ENCODE measurements around the gene SYNPO.

The SYNPO gene

DNA sequence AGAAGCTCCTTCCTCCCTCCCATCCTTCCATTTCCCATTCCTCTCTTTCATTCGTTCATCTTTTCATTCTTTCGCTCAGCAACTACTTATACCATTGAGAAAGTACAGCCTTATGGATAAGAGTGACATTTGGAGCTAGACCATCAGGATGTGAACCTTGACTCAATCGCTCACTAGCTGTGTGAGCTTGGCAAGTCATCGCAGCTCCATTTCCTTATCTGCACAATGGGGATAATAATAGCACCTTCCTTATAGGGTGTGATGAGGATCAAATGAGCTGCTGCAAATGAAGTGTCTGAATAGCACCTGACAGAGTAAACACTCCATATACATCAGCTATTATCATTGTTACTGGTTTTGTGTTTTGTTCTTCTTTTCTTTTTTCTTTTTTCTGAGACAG, 28.1 kb upstream of the SYNPO start:
- DNase-seq, result no peak
- no peak overlapping the region for H3K27ac Mint-ChIP-seq
- peaks cover 2% of the 10 kb centered on the region for H3K36me3 Mint-ChIP-seq (ENCODE audit: insufficient read depth)
- no peaks in the 10 kb centered on the region for H3K4me1 Mint-ChIP-seq (ENCODE audit: low read depth in 2 of 2)
- no peaks in the 10 kb centered on the region for H3K9me3 Mint-ChIP-seq
- peaks cover 19 to 31% of the 10 kb centered on the region in 2 donors for H3K27me3 Mint-ChIP-seq
- H3K4me3 Mint-ChIP-seq, result no peak overlapping the region
- ATAC-seq (replicated peaks), result no peak

DNA sequence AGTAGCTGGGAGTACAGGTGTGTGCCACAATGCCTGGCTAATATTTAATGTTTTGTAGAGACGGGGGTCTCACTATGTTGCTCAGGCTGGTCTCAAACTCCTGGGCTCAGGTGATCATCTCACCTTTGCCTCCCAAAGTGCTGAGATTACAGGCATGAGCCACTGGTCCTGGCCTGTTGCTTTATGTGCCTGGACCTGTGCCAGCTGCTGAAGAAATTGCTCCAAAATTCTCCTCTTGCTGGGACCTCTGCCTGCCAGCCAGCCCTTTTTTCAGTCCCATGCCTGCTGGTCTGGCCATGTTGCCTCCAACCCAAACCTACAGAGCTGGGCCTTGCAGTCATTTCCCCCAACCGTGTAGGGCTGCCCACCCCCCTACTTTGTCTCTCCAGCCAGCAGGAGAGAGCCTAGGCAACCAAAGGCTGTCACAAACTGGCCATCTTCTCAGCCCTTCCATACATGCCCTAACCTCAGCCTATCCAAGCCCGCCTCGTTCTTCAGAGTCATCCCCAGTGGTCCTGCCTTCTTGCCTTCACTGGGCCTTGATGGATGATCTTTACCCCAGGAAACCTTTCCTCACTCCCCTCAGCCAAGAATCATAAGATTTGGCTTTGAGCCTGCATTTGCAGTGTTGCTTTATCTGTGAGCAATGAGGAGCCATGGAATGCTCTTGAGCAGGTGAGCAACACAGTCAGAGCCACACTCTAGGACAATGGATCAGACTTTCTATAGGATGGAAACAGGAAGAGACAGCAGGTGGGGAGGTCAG, 27.4 kb upstream of the SYNPO start:
- Mint-ChIP-seq H3K27me3 (peaks cover 19 to 31% of the 10 kb centered on the region in 2 donors), H3K27ac (no peak overlapping the region), H3K4me1 (ENCODE audit: low read depth in 2 of 2) (no peaks in the 10 kb centered on the region), H3K4me3 (no peak overlapping the region), H3K36me3 (ENCODE audit: insufficient read depth) (peaks cover 2% of the 10 kb centered on the region), H3K9me3 (no peaks in the 10 kb centered on the region)
- ATAC-seq (replicated peaks) (no peak), DNase-seq (no peak)

DNA sequence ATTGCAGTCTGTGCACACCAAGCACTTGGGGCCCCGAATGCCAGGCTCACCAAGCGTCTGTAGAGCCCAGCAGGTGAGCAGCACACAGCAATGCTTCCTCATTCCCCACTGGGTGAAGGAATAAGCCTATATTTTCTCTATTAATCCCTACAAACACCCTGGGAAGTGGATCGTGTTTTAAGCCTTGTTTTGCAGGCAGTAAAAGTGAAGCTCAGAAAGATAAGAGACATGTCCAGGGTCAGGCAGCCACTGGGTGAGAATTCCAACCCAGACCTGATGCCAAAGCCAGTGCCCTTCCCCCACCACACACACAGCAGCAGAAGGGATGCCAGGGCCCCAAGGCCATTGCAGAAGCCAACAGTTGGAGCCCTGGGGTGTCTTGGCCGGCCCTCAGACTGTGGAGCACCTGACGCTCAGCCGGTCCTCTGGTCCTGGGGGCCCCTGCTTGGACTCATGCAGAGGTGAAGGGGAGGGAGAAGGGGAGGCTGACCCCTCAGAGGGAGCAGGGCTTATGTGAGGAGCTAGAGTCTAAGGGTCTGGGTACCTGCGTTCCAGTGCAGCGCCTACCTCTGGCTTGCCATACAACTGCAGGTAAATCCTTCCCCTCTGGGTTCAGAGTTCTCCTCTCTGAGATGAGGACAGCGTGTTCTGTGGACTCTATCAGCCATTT, 26.3 kb upstream of the SYNPO start:
- no peaks in the 10 kb centered on the region for H3K9me3 Mint-ChIP-seq
- H3K4me1 Mint-ChIP-seq (ENCODE audit: low read depth in 2 of 2), result no peaks in the 10 kb centered on the region
- DNase-seq (no peak), ATAC-seq (replicated peaks) (no peak)
- peaks cover 19 to 31% of the 10 kb centered on the region in 2 donors for H3K27me3 Mint-ChIP-seq
- H3K4me3 Mint-ChIP-seq, result no peak overlapping the region
- peaks cover 2% of the 10 kb centered on the region for H3K36me3 Mint-ChIP-seq (ENCODE audit: insufficient read depth)
- no peak overlapping the region for H3K27ac Mint-ChIP-seq

DNA sequence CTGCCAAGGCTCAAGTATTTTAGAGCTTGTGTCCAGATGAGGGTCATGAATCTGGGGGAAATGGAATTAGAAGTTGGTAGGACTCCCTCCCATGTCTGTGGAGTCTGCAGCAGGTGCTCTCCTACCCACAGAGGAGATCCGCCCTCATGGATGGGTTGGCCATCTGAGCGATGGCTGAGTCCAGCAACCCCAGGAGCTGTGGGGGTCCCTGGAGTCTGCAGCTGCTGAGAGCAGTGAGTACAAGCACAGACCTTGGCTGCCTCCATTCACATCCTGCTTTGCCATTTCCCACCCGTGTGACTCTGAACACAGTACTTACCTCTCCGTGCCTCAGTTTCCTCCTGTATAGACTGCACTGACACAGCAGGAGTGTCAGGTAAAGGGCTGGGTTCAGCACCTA, 25.8 kb upstream of the SYNPO start:
- peaks cover 2% of the 10 kb centered on the region for H3K36me3 Mint-ChIP-seq (ENCODE audit: insufficient read depth)
- H3K27me3 Mint-ChIP-seq, result peaks cover 19 to 31% of the 10 kb centered on the region in 2 donors
- no peak overlapping the region for H3K4me3 Mint-ChIP-seq
- no peaks in the 10 kb centered on the region for H3K9me3 Mint-ChIP-seq
- ATAC-seq (replicated peaks) (no peak), DNase-seq (no peak)
- H3K27ac Mint-ChIP-seq, result no peak overlapping the region
- H3K4me1 Mint-ChIP-seq (ENCODE audit: low read depth in 2 of 2), result no peaks in the 10 kb centered on the region

DNA sequence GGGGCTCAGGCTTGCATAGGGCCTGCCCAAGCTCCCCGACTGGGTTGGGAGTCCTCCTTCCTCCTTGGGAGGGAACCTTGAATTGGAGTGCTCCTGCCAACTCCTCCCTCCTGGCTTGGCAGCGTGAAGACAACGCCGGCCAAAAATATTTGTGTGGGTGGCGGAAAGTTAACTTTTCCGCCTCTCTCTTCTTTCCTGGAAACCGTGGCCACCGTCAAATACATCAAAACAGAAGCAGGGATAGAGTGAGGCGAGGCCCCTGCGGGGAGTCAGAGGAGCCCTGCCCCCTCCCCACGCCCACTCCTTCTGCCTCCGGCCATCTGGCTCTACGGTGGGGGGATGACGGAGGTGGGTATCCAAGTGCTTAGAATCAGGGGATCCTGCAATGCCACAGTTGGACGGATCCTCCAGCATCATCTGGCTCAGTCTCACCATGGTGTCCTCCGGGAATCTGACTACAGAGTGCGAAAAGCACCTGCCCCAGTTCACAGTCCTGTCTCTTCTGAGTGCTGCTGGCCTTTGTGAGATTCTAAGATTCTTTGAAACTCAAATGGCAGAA, 25.2 kb upstream of the SYNPO start:
- Mint-ChIP-seq H3K4me1 (ENCODE audit: low read depth in 2 of 2) (no peaks in the 10 kb centered on the region), H3K4me3 (no peak overlapping the region), H3K27ac (no peak overlapping the region), H3K36me3 (ENCODE audit: insufficient read depth) (peaks cover 2% of the 10 kb centered on the region), H3K27me3 (peaks cover 19 to 31% of the 10 kb centered on the region in 2 donors), H3K9me3 (no peaks in the 10 kb centered on the region)
- DNase-seq (no peak), ATAC-seq (replicated peaks) (no peak)

DNA sequence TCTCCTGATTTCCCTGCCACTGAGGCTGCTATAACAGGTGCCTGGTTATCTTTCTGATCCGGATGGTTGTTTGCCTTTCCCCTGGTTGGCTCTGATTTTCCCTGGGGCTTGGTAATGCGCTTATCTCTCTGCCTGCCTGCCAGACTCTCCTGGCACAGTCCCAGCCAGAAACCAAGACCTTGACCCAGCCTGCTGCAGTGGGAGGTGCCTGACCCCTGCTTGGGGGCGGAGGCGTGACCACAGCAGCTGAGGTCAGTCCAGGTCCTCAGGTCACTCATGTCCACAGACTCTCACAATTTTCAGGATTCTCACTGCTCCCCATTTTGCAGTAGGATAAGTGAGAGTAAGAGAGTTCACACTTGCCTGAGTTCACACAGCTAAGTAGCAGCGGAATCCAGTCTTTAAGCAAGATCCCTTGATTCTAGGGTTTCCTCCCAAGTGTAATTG, 24.4 kb upstream of the SYNPO start:
- DNase-seq (no peak), ATAC-seq (replicated peaks) (no peak)
- Mint-ChIP-seq H3K27me3 (peaks cover 19 to 30% of the 10 kb centered on the region in 2 donors), H3K36me3 (ENCODE audit: insufficient read depth) (peaks cover 2% of the 10 kb centered on the region), H3K27ac (no peak overlapping the region), H3K4me3 (no peak overlapping the region), H3K4me1 (ENCODE audit: low read depth in 2 of 2) (no peaks in the 10 kb centered on the region), H3K9me3 (no peaks in the 10 kb centered on the region)

DNA sequence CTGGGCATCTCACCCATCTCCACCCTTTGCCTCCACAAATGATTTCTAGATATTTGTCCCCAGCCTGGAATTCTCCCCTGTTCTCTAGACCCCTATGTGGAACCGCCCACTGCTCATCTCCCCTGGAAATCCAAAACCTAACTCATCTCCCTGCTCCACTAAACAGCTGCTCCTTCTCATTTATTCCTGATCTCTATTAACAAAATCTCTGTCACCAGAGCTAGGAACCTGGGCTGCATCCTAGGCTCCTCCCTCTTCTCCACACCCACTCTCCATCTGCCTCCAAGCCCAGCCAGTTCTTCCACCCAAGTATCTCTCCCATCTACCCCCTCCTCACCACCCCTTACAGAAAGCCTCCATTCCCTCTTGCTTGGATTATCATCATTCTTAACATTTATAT, 24.0 kb upstream of the SYNPO start:
- H3K27me3 Mint-ChIP-seq, result peaks cover 19 to 26% of the 10 kb centered on the region in 2 donors
- DNase-seq, result no peak
- H3K9me3 Mint-ChIP-seq, result no peaks in the 10 kb centered on the region
- no peaks in the 10 kb centered on the region for H3K4me1 Mint-ChIP-seq (ENCODE audit: low read depth in 2 of 2)
- H3K27ac Mint-ChIP-seq, result no peak overlapping the region
- no peak overlapping the region for H3K4me3 Mint-ChIP-seq
- ATAC-seq (replicated peaks), result no peak
- H3K36me3 Mint-ChIP-seq (ENCODE audit: insufficient read depth), result peaks cover 2% of the 10 kb centered on the region

DNA sequence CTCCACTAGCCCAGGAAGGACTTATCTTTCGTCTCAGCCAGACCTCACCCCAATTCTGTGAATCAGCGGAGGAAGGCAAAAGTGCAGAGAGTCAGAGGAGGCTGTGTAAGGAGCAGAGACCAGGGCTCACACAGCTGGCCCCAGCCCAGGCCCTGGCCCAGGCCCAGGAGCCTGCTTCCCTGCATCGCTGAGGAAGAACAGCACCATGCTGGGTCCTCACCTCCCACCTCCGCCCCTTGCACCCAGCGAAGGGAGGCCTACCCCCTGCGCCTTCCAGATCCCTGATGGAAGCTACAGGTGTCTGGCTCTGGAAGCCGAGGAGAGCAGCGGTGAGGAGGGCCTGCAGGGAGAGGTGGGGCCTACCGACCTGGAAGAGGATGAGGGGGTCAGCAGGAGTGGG, 22.3 kb upstream of the SYNPO start:
- H3K4me1 Mint-ChIP-seq (ENCODE audit: low read depth in 2 of 2), result no peaks in the 10 kb centered on the region
- peaks cover 19 to 25% of the 10 kb centered on the region in 2 donors for H3K27me3 Mint-ChIP-seq
- H3K27ac Mint-ChIP-seq, result no peak overlapping the region
- DNase-seq, result no peak
- no peak for ATAC-seq (replicated peaks)
- peaks cover 2% of the 10 kb centered on the region for H3K36me3 Mint-ChIP-seq (ENCODE audit: insufficient read depth)
- no peaks in the 10 kb centered on the region for H3K9me3 Mint-ChIP-seq
- H3K4me3 Mint-ChIP-seq, result no peak overlapping the region

DNA sequence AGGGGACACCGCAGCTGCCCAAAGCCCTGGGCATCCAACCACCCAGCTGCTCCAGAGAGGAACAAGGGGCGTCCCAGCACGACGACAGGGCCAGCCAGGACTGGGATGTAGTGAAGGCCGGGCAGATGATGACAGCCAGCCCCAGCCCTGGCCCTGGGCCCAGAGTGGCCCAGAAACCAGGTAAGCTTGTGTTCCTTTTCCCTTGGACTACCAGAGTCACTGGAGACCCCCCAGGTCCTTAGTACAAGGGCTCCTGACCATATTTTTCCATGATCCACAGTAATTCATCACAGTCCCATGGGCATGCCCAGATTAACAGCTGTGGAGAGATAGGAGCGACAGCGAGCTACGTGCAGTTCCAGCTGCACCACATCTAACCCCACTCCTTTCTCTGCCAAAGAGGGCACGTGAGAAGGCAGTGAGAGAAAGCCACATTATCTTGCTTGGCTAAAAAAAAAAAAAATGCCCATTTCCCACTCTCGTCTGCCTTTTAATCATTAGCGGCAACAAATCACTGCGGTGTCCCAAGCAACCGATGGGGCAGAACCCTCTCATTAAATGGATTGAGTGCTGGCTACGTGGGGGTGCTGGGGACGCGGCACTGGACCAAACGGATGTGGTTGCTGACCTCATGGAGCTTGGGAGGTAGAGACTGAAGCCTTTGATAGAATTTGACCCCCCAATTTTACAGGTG, 21.7 kb upstream of the SYNPO start:
- ATAC-seq (replicated peaks) (no peak), DNase-seq (no peak)
- H3K27ac Mint-ChIP-seq, result no peak overlapping the region
- H3K27me3 Mint-ChIP-seq, result peaks cover 23 to 30% of the 10 kb centered on the region in 2 donors
- H3K4me3 Mint-ChIP-seq, result no peak overlapping the region
- H3K4me1 Mint-ChIP-seq (ENCODE audit: low read depth in 2 of 2), result peaks cover 1 to 4% of the 10 kb centered on the region in 2 donors
- no peaks in the 10 kb centered on the region for H3K9me3 Mint-ChIP-seq
- peaks cover 2% of the 10 kb centered on the region for H3K36me3 Mint-ChIP-seq (ENCODE audit: insufficient read depth)

DNA sequence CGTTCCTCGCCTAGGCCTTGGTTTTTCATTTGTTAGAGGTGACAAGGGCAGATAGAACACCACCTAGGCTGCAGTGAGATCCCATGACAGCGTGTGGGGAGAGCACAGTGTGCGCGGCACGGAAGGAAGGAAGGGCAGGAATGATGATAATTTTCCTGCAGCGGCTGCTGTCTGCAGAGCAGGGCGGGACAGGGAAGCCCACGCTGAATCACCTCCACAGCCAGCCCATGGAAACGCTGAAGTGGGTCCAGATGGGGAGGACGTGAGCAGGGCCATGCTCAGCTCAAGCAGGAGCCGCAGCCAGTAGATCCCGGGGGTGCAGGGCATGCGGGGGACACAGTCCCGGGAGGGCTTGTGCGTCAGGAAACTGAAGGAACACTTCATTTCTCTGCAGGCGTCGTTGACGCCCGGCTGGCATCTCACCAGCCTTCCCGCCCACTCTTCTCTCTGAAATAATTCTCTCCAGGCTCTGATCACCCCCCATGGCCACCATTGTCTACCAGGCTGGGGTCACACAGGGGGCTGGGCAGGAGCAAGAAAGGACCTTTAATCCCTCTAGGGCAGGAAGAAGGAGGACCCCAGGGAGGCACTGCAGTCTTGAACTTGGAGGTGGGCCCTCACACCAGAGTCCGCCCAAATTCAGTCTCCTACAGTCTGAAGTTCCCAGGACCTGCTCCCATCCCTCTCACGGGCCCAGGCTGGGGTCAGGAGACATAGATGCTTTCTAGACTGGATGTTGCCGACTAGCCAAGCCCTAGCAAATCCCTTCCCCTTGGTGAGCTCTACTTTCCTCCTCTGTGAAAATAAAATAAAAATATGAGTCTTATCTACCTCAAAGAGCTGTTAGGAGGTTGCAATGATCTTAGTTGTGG, 20.9 kb upstream of the SYNPO start:
- H3K27me3 Mint-ChIP-seq, result peaks cover 32 to 39% of the 10 kb centered on the region in 2 donors
- no peak for DNase-seq
- no peak overlapping the region for H3K4me3 Mint-ChIP-seq

DNA sequence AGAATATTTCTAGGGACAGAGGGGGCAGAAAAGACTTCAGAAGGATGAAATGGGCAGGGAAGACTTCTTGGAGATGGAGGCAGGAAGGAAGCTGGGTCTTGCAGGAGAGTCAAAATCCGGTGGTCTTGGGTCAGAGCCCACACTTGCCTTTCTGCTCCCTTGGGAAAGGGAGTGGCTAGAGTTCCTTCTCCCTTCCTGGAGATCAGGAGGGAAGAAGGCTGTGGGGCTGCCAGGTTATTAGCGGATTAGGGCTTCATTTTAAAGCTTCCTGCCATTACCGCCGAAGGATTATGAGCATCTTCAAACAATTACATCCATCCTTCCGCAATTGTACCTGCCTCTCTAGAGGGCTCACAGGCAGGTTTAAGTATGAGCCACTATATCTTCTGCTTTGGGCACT, 19.2 kb upstream of the SYNPO start:
- Mint-ChIP-seq H3K36me3 (ENCODE audit: insufficient read depth) (peaks cover 2% of the 10 kb centered on the region), H3K27me3 (peaks cover 25 to 34% of the 10 kb centered on the region in 2 donors), H3K4me1 (ENCODE audit: low read depth in 2 of 2) (peaks cover 9 to 10% of the 10 kb centered on the region in 2 donors), H3K4me3 (no peak overlapping the region), H3K9me3 (no peaks in the 10 kb centered on the region), H3K27ac (no peak overlapping the region)
- ATAC-seq (replicated peaks) (no peak), DNase-seq (no peak)

More for the DNA sequence above, 20.9 kb upstream of the SYNPO start:
- Mint-ChIP-seq H3K36me3 (ENCODE audit: insufficient read depth) (peaks cover 2% of the 10 kb centered on the region), H3K27ac (no peak overlapping the region), H3K9me3 (no peaks in the 10 kb centered on the region), H3K4me1 (ENCODE audit: low read depth in 2 of 2) (peaks cover 9 to 10% of the 10 kb centered on the region in 2 donors)
- no peak for ATAC-seq (replicated peaks)

DNA sequence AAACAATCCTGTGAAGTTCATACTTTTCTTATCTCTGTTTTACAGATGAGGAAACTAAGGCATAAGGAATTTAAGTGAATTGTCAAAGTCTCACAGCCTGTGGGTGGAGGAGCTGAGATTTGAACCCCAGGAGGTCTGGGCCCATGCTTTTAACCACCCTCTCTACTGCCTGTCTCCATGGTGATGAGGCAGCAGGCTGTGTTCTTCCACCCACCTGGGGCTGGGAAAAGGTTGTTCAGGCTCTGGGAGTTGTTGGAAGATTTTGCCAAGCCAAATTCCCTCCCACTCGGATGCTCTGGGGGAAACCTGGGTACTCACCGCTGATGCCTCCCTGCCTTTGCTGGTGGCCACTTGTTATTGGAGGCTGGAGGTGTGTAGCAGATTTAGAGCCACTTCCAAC, 18.3 kb upstream of the SYNPO start:
- no peak for DNase-seq
- no peak overlapping the region for H3K4me3 Mint-ChIP-seq

More for the DNA sequence above, 18.3 kb upstream of the SYNPO start:
- no peak for ATAC-seq (replicated peaks)
- Mint-ChIP-seq H3K4me1 (ENCODE audit: low read depth in 2 of 2) (peaks cover 9 to 10% of the 10 kb centered on the region in 2 donors), H3K9me3 (no peaks in the 10 kb centered on the region), H3K27ac (no peak overlapping the region), H3K36me3 (ENCODE audit: insufficient read depth) (no peaks in the 10 kb centered on the region), H3K27me3 (peaks cover 28 to 34% of the 10 kb centered on the region in 2 donors)
